ENCODE data around the gene HHATL.

DNA sequence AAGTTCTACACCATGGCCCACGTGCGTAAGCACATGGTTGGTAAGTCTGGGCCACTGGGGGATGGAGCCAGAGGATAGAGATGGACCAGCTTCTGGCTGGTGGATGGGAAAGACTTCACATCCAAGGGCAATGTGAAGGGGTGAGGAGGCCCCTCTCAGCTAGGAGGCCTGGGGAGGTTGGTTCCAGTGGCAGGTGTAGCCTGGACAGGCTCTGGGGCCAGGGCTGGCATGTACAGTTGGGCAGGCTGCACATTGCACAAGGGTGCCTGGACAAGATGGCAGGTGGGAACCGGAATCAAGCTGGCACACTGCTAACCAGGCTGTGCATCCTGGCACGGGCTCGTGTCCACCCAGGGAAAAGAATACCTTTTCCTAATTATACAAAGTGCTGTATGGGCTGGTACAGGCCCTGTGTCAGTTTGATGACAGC is 41.0 kb downstream of the HHATL start:
- TF ChIP-seq POLR2A (IDR thresholded peaks at IDR 0.05; ENCODE audit: control extremely low read depth in 1 of 2, low read depth in 2 of 2, low read length in 2 of 2) = no peak
- TF ChIP-seq, protein P1, sequence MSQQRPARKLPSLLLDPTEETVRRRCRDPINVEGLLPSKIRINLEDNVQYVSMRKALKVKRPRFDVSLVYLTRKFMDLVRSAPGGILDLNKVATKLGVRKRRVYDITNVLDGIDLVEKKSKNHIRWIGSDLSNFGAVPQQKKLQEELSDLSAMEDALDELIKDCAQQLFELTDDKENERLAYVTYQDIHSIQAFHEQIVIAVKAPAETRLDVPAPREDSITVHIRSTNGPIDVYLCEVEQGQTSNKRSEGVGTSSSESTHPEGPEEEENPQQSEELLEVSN (IDR thresholded peaks at IDR 0.05) = no peak
- no peak for TF ChIP-seq SUZ12 (IDR thresholded peaks at IDR 0.05; ENCODE audit: low read length)
